Cardiac fibroblast (primary cell): ENCODE data around the gene CLSTN2.

Experiments
- DNase-seq, 2 donors: peaks; one replicate each; pipeline versions ENCODE4 v3.0.0 to v3.0.0-alpha.2; 2010; ENCODE audit warnings: low read depth in 2 of 2
- H3K4me3 ChIP-seq, 2 donors: replicated peaks in 1 of 2; 1 replicate in 1 of 2; 2 replicates in 1 of 2; pipeline ENCODE4 v1.5.1; 2011; ENCODE audit warnings: low read depth in 2 of 2, low read length in 2 of 2, mild to moderate bottlenecking in 2 of 2, moderate library complexity in 1 of 2
- CTCF ChIP-seq: IDR thresholded peaks from one replicate; pipeline ENCODE4 v1.5.1; 2011; ENCODE audit warnings: low read depth, mild to moderate bottlenecking, low read length, inconsistent platforms

CLSTN2 gene

GRCh38 chr3:140388202-140388922, 453.4 kb downstream of the CLSTN2 start:
- no peak overlapping the region for H3K4me3 ChIP-seq
- no peak for TF ChIP-seq CTCF
- no peak for DNase-seq

GRCh38 chr3:140391061-140391460, 456.1 kb downstream of the CLSTN2 start:
- H3K4me3 ChIP-seq, result no peak overlapping the region
- TF ChIP-seq CTCF, result no peak
- no peak for DNase-seq

- no peak for DNase-seq
- TF ChIP-seq CTCF, result no peak
- no peak overlapping the region for H3K4me3 ChIP-seq
Measured at GRCh38 chr3:140394488-140395133, 459.6 kb downstream of the CLSTN2 start.

GRCh38 chr3:140395134-140396075, 460.4 kb downstream of the CLSTN2 start:
- TF ChIP-seq CTCF, result no peak
- DNase-seq, result no peak
- no peak overlapping the region for H3K4me3 ChIP-seq

- no peak overlapping the region for H3K4me3 ChIP-seq
- no peak for TF ChIP-seq CTCF
- no peak for DNase-seq
Measured at GRCh38 chr3:140396110-140396509, 461.1 kb downstream of the CLSTN2 start.

- DNase-seq, result no peak
- no peak overlapping the region for H3K4me3 ChIP-seq
- TF ChIP-seq CTCF, result no peak
Measured at GRCh38 chr3:140397847-140398246, 462.9 kb downstream of the CLSTN2 start.
